GM13977 (cell line): ENCODE measurements around the gene PDPK1.
"Not testable (repeated sequence)": the region's sequence is repeated elsewhere in the genome, so short reads cannot be mapped to it uniquely, and the experiment has no call there.

ENCODE experiments used
- DNase-seq: peaks from one replicate; pipeline ENCODE4 v3.0.0; 2012; ENCODE audit warnings: low spot score
- CTCF ChIP-seq: IDR thresholded peaks from 2 replicates; pipeline ENCODE4 v1.5.1; 2012; ENCODE audit warnings: mild to moderate bottlenecking, control low read depth; ENCODE audit not compliant: insufficient read depth; ENCODE audit errors: extremely low read depth, missing control alignments
- in situ Hi-C: fragments of 300-500 bp; cut with MboI; formaldehyde crosslinking; loops from one replicate; pipeline ENCODE4 v1.12.0; 2022; ENCODE audit warnings: low sequenced_read_pairs, low pct_unique_long_range_greater_than_20kb, mixed read lengths, inconsistent platforms; ENCODE audit not compliant: unreplicated experiment

Gene PDPK1

DNA sequence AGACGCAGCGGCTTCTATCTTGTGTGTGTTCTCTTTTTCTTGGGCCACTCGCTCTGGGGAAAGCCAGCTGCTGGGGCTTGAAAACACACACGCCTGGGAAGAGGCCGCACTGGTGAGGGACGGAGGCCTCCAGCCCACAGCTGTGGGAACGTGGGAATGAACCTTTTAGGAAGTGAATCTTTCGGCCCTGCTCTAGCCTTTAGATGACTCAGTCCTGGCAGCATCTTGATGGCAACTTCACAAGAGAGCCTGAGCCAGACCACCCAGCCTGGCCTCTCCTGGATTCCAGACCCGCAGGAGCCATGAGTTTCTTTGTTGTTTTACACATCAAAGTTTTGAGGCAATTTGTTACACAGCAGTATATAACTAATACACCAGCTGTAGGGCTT, 2.2 kb upstream of the PDPK1 start:
- in situ Hi-C loops = no loop called here
- no peak for TF ChIP-seq CTCF
- DNase-seq = no peak

GRCh38 chr16:2539192-2539844, 1.5 kb downstream of the PDPK1 start:
- DNase-seq, in situ Hi-C loops: not testable (repeated sequence)

DNA sequence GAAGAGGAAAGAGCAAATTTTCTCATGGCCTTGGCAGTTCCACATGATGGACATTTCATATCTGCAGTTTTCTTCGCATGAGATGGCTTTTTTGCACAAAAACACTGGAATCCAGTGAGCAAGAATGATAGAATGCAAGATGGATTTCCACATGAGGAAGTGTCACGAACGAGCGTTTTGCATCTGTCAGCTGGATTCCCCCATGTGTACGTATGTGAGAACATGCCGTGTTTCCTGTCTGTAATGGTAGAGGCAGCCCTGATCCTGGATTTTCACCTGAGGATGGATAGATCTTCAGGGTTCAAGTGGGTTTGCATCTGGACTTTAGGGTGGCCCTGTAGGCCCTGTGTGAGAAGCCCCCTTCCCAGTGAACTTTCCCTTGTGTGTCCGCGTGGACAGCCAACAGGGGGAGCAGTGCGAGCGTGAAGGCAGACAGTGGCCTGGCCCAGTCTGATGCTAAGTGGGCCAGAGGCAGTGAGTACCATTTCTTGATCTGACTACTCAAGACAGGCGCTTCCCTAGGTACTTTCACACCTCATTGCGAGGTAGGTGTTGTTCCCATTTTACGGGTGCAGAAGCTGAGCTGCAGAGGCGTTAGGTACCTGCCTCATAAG, 2.1 kb downstream of the PDPK1 start:
- in situ Hi-C loops, DNase-seq: not testable (repeated sequence)
- peak; percentile 67 for TF ChIP-seq CTCF

- in situ Hi-C loops, DNase-seq: not testable (repeated sequence)
Measured at GRCh38 chr16:2540912-2541311, 3.1 kb downstream of the PDPK1 start.

DNA sequence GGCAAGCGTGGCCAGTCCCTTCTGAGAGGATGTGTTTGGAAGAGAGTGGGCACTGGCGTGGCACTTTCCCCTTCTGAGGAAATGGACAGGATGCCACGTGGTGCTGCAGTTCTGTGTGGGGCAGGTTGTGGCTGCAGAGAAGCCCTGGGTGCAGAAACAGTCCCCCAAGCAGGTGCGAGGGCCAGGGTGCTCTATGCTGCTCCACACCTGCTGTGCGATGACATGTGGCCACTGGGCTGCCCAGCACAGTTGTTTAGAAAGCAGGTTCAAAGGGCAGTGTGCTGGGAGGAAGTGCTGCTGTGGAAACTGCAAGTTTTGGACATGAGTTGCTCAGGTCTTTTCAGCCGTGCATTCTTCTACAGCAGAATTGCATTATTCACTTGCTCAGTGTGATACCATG, 3.6 kb downstream of the PDPK1 start:
- DNase-seq, in situ Hi-C loops: not testable (repeated sequence)

DNA sequence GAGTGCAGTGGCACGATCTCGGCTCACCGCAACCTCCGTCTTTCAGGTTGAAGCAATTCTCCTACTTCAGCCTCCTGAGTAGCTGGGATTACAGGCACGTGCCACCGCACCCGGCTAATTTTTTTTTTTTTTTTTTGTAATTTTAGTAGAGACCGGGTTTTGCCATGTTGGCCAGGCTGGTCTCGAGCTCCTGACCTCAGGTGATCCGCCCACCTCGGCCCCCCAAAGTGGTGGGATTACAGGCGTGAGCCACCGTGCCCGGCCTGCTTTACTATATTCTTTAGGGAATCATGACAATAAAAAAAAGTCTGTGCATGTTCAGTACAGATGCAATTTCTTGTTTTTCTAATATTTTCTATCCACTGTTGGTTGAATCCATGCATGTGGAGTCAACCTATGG, 6.0 kb downstream of the PDPK1 start:
- in situ Hi-C loops, DNase-seq: not testable (repeated sequence)

DNA sequence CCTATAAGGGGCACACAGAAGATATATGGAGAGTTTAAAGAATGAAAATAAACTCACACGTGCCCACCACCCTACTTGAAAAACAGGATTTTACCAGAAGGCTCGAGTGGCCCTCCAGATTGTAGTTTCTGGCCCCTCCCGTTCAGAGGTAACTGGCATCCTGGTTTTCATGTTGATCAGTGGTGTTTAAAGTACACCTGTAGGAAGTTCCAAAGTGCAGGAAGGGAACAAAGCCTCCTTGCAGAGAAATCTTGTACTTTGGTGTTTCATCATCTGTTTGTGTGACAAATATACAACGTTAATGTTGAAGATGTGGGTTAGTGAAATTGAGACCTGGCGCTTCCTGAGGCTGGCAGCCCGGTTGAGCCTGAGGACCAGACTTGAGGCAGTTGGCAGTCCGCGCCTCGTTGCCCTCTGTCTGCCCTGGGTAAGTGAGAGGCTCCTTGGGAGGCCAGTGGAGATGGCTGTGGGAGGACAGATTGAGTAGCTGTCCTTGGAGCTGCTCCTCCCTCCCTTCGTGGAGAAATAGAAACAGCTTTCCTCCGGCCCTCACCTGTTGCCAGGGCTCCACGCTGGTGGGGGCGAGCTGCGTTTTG, 12.6 kb downstream of the PDPK1 start:
- in situ Hi-C loops, DNase-seq: not testable (repeated sequence)

DNA sequence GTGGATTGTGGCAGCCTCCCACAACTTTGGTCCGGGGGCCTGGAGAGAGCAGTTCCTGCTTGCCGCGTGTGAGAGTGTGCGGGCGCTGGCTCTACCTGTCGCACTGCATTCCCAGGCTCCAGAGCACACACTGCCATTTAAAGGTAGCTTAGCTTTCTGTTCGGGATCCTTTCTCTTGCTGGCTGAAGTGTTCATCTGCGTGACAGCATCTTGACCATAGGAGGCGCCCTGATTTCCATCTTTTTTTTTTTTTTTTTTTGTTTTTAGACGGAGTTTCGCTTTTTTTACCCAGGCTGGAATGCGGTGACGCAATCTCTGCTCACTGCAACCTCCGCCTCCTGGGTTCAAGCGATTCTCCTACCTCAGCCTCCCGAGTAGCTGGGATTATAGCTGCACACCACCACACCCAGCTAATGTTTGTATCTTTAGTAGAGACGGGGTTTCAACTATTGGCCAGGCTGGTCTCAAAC, 13.6 kb downstream of the PDPK1 start:
- DNase-seq, in situ Hi-C loops: not testable (repeated sequence)

- in situ Hi-C loops, DNase-seq: not testable (repeated sequence)
Measured at GRCh38 chr16:2554709-2555425, 17.0 kb downstream of the PDPK1 start.

DNA sequence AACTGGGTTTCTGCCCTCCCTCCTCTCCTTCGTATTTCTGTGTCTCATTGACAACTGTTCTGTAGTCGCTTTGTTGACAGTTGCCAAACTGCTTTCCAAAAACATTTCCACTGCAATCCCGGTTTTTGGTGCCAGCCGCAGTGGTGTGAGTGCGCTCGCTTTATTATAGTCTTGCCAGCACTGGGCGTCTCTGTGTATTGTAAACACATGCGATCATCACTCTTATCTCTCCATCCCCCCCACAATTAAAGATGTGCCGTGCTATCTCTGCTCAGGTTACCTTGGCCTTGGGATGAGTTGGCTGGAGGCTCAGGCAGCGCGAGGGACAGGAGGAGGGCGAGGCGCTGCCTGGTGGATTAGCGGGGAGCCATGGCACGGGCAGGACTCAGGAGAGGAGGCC, 19.3 kb downstream of the PDPK1 start:
- in situ Hi-C loops, DNase-seq: not testable (repeated sequence)

GRCh38 chr16:2560131-2560797, 22.4 kb downstream of the PDPK1 start:
- DNase-seq, in situ Hi-C loops: not testable (repeated sequence)
